C4-2B (cell line): ENCODE data around the gene ST8SIA6.

Experiments
- ZFX ChIP-seq: fragments of 450-650 bp; IDR thresholded peaks from 2 replicates; pipeline ENCODE4 v1.6.1; 2017
- TF ChIP-seq, protein P1 (sequence below): fragments of 450-650 bp; conservative IDR thresholded peaks from 2 replicates; pipeline ENCODE4 v1.5.1; 2017; ENCODE audit warnings: mild to moderate bottlenecking

DNA sequence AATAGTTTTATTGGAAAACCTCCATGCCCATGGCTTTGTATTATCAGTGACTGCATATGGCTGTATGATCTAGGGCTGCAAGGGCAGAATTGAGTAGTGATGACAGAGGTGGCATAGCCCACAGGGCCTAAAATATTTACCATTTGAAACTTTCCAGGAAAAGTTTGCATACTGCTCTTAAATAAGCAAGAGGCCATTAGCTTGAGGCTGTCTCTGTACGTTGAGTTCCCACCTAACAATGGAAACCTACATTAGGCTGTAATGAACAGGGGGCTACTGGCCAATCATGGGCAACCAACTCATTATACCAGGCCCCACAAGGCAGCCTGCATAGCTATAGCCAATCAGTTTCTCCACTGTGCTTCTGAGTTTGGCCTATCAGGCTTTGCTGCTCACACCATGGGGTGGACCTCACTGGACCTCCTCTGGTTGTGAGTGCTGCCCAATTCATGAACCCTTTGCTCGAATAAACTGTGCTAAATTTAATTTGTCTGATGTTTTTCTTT, 673 bp upstream of the ST8SIA6 start:
- TF ChIP-seq, protein P1, sequence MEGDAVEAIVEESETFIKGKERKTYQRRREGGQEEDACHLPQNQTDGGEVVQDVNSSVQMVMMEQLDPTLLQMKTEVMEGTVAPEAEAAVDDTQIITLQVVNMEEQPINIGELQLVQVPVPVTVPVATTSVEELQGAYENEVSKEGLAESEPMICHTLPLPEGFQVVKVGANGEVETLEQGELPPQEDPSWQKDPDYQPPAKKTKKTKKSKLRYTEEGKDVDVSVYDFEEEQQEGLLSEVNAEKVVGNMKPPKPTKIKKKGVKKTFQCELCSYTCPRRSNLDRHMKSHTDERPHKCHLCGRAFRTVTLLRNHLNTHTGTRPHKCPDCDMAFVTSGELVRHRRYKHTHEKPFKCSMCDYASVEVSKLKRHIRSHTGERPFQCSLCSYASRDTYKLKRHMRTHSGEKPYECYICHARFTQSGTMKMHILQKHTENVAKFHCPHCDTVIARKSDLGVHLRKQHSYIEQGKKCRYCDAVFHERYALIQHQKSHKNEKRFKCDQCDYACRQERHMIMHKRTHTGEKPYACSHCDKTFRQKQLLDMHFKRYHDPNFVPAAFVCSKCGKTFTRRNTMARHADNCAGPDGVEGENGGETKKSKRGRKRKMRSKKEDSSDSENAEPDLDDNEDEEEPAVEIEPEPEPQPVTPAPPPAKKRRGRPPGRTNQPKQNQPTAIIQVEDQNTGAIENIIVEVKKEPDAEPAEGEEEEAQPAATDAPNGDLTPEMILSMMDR, result no peak
- no peak for TF ChIP-seq ZFX
